NB4 (cell line): ENCODE data around the gene KPNB1.

Source experiments
- DNase-seq: peaks from one replicate; pipeline ENCODE4 v3.0.0; 2010; ENCODE audit warnings: low read depth
- H3K4me3 ChIP-seq: one replicate; pipeline ENCODE4 v1.5.1; 2011; ENCODE audit warnings: mild to moderate bottlenecking, low read depth, low read length, moderate library complexity
- MYC ChIP-seq: IDR thresholded peaks from 2 replicates; pipeline ENCODE4 v1.6.1; 2011; ENCODE audit warnings: low read depth, low read length
- POLR2A ChIP-seq: IDR thresholded peaks from 2 replicates; pipeline ENCODE4 v1.6.1; 2011; ENCODE audit warnings: mild to moderate bottlenecking; ENCODE audit not compliant: insufficient read length; ENCODE audit errors: extremely low read depth
- TF ChIP-seq, protein P1 (sequence below): IDR thresholded peaks from 2 replicates; pipeline ENCODE4 v1.6.1; 2011; ENCODE audit warnings: low read depth, low read length
- TF ChIP-seq, protein P2 (sequence below): IDR thresholded peaks from one replicate; pipeline ENCODE4 v1.5.1; 2012; ENCODE audit warnings: low read depth, low read length

The KPNB1 gene

DNA sequence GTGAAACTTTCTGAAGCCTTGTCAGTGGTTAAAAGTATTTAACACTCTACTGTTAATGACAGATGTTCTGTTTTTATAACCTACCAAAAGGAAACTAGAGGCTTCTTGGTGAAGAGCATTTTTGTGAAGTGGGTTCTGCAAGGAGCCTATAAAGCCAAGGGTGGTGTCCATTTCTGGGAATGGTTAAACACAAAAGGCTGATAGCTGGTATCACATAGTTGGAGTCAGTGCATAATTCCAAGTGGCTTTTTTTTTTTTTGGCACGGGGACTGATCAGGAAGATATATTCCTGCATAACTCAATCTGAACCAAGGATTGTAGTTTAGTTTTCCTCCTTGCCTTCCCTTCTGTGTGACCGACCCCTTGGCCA lies 27.6 kb upstream of the KPNB1 start:
- H3K4me3 ChIP-seq = no peak overlapping the region
- no peak for DNase-seq

DNA sequence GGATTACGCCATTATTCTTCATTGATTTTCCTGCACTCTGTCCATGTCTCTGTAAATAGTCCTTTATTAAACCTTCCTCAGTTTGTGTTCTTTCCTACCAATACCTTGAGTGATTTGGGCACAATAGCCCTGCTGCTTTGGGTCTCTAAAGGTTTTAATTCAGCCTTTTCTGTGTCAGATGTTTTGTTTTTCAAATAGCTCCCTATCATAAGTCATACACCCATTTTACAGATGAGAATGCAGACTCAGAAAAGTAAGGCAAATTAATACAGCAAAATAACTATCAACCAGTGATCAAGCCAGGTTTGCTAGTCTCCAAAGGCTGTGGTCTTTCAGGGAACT lies 25.0 kb upstream of the KPNB1 start:
- no peak overlapping the region for H3K4me3 ChIP-seq
- TF ChIP-seq, protein P1, sequence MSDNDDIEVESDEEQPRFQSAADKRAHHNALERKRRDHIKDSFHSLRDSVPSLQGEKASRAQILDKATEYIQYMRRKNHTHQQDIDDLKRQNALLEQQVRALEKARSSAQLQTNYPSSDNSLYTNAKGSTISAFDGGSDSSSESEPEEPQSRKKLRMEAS = no peak
- TF ChIP-seq MYC (no peak), POLR2A (no peak)
- TF ChIP-seq, protein P2, sequence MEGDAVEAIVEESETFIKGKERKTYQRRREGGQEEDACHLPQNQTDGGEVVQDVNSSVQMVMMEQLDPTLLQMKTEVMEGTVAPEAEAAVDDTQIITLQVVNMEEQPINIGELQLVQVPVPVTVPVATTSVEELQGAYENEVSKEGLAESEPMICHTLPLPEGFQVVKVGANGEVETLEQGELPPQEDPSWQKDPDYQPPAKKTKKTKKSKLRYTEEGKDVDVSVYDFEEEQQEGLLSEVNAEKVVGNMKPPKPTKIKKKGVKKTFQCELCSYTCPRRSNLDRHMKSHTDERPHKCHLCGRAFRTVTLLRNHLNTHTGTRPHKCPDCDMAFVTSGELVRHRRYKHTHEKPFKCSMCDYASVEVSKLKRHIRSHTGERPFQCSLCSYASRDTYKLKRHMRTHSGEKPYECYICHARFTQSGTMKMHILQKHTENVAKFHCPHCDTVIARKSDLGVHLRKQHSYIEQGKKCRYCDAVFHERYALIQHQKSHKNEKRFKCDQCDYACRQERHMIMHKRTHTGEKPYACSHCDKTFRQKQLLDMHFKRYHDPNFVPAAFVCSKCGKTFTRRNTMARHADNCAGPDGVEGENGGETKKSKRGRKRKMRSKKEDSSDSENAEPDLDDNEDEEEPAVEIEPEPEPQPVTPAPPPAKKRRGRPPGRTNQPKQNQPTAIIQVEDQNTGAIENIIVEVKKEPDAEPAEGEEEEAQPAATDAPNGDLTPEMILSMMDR = no peak

More for the DNA sequence above, 27.6 kb upstream of the KPNB1 start:
- TF ChIP-seq, protein P2 = no peak
- TF ChIP-seq, protein P1 = no peak
- TF ChIP-seq POLR2A (no peak), MYC (no peak)

DNA sequence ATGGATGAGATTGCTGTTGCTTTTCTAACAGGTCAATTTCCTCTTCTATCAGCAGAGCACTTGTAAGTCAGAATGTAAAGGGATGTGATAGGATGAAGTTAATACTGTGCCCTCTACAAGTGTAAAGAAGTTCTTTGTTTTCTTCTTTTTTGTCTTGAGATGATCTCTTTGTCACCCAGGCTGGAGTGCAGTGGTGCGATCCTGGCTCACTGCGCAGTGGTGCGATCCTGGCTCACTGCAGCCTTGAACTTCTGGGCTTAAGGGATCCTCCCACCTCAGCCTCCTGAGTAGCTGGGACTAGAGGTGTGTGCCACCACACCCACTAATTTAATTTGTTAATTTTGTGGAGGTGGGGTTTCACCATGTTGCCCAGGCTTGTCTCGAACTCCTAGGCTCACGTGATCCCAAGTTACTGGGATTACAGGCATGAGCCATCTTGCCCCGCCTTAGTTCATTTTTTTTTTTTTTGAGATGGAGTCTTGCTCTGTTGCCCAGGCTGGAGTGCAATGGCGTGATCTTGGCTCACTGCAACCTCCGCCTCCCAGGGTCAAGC lies 21.6 kb upstream of the KPNB1 start:
- no peak overlapping the region for H3K4me3 ChIP-seq
- no peak for DNase-seq
- TF ChIP-seq MYC = no peak
- TF ChIP-seq POLR2A = no peak
- TF ChIP-seq, protein P2 = no peak
- TF ChIP-seq, protein P1 = no peak

More for the DNA sequence above, 25.0 kb upstream of the KPNB1 start:
- no peak for DNase-seq

DNA sequence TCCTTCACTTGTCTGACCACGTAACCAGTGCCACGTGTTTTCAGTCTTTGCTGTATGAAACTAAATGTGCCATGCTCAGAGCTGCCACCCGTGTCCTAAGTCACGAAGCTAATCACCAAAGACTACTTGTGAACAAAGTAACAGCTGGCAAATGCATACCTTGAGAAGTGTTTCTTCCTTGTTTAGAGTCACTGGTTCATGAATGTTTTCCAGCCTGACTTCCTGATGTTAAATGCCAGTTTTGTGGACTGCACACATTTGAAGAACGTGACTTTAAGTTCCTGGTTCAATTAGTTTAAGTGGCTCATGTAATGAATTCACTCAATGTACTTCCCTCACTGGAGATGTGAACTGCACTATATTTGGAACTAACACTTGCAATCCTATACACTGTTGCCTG lies 19.9 kb upstream of the KPNB1 start:
- DNase-seq = no peak
- TF ChIP-seq, protein P2 = no peak
- TF ChIP-seq POLR2A (no peak), MYC (no peak)
- TF ChIP-seq, protein P1 = no peak
- H3K4me3 ChIP-seq = no peak overlapping the region

DNA sequence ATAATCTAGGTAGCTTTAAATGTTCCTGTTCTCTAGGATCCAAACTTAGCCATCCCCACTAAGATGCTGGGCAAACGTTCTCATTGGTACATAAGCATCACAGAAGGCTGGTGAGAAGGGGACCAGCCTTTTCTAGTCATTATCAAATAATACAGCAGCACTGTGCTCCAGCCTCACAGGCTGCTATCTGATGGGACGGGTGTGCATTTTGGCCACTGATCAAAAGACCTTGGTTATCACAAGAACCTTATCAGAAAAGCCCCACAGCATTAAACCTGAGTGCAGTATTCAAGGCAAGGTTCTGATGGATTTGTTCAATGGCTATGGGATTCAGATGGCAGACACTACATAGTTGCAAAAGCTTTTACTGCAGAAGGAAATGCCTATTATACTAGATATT lies 19.1 kb upstream of the KPNB1 start:
- no peak overlapping the region for H3K4me3 ChIP-seq
- TF ChIP-seq, protein P2 = no peak
- TF ChIP-seq POLR2A = no peak
- TF ChIP-seq, protein P1 = no peak
- no peak for TF ChIP-seq MYC
- DNase-seq = no peak

DNA sequence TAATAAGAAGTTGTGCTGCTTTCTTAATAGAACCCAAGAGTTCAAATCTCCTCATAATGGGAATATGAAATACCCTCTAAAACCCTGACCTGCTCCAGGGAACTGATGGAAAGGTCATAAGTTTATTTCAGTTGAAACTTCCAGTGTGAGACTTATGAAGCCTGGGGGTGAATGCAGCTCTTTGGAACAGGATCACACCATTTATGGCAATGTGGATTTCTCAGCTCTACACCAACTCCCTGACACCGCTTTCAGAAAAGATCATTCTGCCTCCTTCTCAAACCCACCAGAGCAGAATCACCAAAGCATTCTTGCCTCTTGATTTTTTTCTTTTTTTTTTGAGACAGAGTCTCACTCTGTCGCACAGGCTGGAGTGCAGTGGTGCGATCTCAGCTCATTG lies 16.7 kb upstream of the KPNB1 start:
- TF ChIP-seq, protein P1 = no peak
- TF ChIP-seq, protein P2 = no peak
- TF ChIP-seq MYC (no peak), POLR2A (no peak)
- DNase-seq = no peak
- no peak overlapping the region for H3K4me3 ChIP-seq
